Measurements from ENCODE around the gene BMF.

BMF gene

GRCh38 chr15:40048926-40049475 lies 59.7 kb downstream of the BMF start:
- no peak for TF ChIP-seq CTCF (IDR thresholded peaks at IDR 0.05; ENCODE audit: insufficient read depth, low read length, poor library complexity, severe bottlenecking)
- H3K4me3 ChIP-seq (replicated peaks; ENCODE audit: low read depth, low read length) = no peak overlapping the region
- no peaks in the 10 kb centered on the region for H3K27me3 ChIP-seq (replicated peaks; ENCODE audit: control insufficient read depth, insufficient read depth, low read length)
- H3K36me3 ChIP-seq (ENCODE audit: control insufficient read depth, insufficient read depth, low read length) = no peaks in the 10 kb centered on the region
- DNase-seq (ENCODE audit: extremely low read depth, insufficient read length) = no peak

DNA sequence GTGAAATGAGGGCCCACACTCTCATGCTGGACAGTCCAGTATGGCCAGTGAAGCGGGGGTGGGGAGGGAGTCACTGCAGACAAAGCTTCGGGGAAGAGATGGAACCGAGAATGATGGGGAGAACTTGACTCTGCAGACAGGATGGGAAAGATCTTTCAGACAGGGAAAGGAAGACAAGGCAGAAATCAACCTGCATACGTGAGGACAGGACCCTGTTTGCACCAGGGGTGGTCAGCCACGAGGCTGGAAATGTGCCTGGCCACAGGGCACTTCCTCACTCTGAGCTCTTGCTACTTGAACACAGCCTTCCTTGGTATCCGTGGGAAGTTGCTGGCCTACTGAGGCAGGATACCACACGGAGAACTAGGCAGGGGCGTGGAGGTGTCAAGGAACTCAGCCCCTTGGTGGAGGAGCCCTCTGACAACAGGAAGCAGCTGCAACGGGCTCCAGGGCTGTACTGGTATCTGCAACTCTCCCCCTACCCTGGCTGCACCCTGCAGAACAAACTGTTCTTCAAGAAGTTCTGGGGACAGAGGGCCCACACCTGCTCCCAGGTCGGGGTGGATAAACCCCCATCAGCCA lies 60.4 kb downstream of the BMF start:
- no peak for TF ChIP-seq CTCF (IDR thresholded peaks at IDR 0.05; ENCODE audit: insufficient read depth, low read length, poor library complexity, severe bottlenecking)
- no peaks in the 10 kb centered on the region for H3K27me3 ChIP-seq (replicated peaks; ENCODE audit: control insufficient read depth, insufficient read depth, low read length)
- no peak overlapping the region for H3K4me3 ChIP-seq (replicated peaks; ENCODE audit: low read depth, low read length)
- peak; percentile 67 for DNase-seq (ENCODE audit: extremely low read depth, insufficient read length)
- H3K36me3 ChIP-seq (ENCODE audit: control insufficient read depth, insufficient read depth, low read length) = no peaks in the 10 kb centered on the region

GRCh38 chr15:40047415-40048210 lies 61.1 kb downstream of the BMF start:
- H3K27me3 ChIP-seq (replicated peaks; ENCODE audit: control insufficient read depth, insufficient read depth, low read length) = no peaks in the 10 kb centered on the region
- no peaks in the 10 kb centered on the region for H3K36me3 ChIP-seq (ENCODE audit: control insufficient read depth, insufficient read depth, low read length)
- no peak for TF ChIP-seq CTCF (IDR thresholded peaks at IDR 0.05; ENCODE audit: insufficient read depth, low read length, poor library complexity, severe bottlenecking)
- DNase-seq (ENCODE audit: extremely low read depth, insufficient read length) = peak; percentile 77
- H3K4me3 ChIP-seq (replicated peaks; ENCODE audit: low read depth, low read length) = no peak overlapping the region

GRCh38 chr15:40046721-40047414 lies 61.8 kb downstream of the BMF start:
- H3K36me3 ChIP-seq (ENCODE audit: control insufficient read depth, insufficient read depth, low read length) = no peaks in the 10 kb centered on the region
- DNase-seq (ENCODE audit: extremely low read depth, insufficient read length) = no peak
- H3K27me3 ChIP-seq (replicated peaks; ENCODE audit: control insufficient read depth, insufficient read depth, low read length) = no peaks in the 10 kb centered on the region
- peak; percentile 14 for TF ChIP-seq CTCF (IDR thresholded peaks at IDR 0.05; ENCODE audit: insufficient read depth, low read length, poor library complexity, severe bottlenecking)
- no peak overlapping the region for H3K4me3 ChIP-seq (replicated peaks; ENCODE audit: low read depth, low read length)

GRCh38 chr15:40045572-40046217 lies 63.0 kb downstream of the BMF start:
- no peak for TF ChIP-seq CTCF (IDR thresholded peaks at IDR 0.05; ENCODE audit: insufficient read depth, low read length, poor library complexity, severe bottlenecking)
- Histone ChIP-seq H3K4me3 (replicated peaks; ENCODE audit: low read depth, low read length) (peak overlapping the region; percentile 15), H3K36me3 (ENCODE audit: control insufficient read depth, insufficient read depth, low read length) (no peaks in the 10 kb centered on the region), H3K27me3 (replicated peaks; ENCODE audit: control insufficient read depth, insufficient read depth, low read length) (no peaks in the 10 kb centered on the region)
- DNase-seq (ENCODE audit: extremely low read depth, insufficient read length) = no peak

All from GM06990 (cell line).